Measurements from ENCODE around the gene DEGS1.

The DEGS1 gene

DNA sequence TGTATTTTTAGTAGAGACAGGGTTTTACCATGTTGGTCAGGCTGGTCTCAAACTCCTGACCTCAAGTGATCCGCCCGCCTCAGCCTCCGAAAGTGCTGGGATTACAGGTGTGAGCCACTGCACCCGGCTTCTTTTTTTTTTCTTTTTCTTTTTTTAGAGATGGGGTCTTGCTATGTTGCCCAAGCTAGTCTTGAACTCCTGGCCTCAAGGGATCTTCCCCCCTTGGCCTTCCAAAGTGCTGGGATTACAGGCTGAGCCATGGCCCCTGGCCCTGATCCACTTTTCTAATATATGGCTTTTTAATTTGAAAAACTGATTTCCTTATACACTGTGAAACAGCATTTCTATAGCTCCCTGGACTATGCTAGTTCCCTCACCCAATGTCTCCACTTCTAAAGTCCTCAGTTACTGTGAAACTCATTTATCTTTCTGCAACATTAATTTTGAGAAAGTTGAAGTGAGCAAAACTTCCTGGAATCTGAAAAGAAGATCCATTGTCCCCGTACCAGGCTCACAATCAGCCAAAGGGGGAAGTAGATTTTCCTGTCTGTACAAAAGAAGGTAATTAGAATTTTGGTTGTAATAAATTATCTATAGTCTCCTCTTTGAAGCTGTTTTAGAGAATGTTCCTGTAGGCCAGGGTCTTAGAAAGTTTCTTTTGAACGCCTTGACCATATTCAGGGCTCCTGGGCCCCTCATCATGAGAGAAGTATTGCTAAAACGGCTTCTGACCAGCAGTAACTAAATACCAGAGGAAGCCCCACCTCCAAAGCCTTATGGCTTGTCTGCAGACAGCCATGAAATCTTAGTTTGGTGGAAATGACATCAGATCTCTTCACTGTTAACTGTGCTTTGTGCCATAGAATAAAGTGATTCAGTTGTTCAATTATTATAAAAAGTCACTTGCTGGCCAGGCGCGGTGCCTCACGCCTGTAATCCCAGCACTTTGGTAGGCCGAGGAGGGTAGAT, 34.9 kb downstream of the DEGS1 start:
- DNase-seq = no peak

DNA sequence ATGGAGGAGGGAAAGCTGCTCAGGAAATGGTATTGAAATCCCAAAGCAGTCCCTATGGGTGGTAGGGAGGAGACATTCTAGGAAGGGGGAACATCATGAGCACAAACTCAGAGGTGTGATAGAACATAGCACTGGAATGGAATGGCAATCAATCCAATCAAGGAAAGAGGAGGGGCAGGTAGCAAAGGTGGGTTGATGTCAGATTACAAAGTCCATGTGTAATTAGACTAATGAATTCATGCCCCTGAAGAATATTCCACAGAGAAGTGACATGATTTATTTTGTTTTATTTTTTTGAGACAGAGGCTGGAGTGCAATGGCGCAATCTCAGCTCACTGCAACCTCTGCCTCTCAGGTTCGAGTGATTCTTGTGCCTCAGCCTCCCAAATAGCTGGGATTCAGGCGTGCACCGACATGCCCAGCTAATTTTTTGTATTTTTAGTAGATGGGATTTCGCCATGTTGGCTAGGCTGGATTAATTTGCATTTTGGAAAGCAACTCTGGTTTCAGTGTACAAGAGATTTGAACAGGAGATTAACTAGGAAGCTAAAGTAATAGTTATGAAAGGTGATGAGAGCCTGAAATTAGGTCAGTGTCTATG, 36.1 kb downstream of the DEGS1 start:
- DNase-seq = no peak

GRCh38 chr1:224219612-224220059, 36.6 kb downstream of the DEGS1 start:
- no peak for DNase-seq

DNA sequence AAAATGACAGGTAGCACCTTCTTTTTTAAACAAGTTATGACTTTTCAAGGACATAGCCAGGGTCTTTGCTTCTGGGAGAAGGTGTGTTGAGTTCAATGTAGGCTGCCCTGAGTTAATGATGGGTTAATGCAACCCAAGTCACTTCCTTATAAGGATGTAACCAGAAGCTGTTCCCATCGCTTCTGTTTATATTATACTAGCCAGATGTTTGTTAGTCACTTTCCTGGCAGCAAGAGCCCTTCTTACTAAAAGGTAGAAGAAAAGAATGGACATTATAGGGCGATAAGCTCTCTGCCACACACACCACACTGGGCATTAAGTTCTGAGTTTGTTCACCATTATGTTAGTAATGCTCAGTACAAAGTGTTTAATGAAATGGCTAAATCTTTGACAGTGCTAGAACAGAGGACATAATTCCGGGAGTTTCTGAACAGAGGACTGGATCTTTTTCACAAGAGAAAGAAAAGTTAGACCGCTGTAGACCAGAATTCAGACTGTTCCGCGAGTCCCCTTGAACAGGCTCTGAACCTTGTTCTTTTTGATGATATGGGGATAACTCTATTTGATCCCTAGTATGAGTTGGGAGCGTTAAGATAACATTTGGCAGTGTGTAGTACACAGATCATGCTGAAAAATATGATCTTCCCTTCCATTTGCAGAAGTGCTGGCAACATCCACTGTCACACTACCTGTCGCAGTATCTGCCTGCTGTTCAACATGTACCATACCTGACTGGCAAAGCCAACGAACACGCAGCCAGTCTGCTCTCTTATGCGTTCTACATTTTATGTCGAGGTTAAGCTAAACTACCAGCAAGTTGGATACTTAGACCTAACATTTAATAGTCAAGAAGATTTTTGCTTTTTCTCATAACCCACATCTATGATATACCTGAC, 41.0 kb downstream of the DEGS1 start:
- no peak for DNase-seq

DNA sequence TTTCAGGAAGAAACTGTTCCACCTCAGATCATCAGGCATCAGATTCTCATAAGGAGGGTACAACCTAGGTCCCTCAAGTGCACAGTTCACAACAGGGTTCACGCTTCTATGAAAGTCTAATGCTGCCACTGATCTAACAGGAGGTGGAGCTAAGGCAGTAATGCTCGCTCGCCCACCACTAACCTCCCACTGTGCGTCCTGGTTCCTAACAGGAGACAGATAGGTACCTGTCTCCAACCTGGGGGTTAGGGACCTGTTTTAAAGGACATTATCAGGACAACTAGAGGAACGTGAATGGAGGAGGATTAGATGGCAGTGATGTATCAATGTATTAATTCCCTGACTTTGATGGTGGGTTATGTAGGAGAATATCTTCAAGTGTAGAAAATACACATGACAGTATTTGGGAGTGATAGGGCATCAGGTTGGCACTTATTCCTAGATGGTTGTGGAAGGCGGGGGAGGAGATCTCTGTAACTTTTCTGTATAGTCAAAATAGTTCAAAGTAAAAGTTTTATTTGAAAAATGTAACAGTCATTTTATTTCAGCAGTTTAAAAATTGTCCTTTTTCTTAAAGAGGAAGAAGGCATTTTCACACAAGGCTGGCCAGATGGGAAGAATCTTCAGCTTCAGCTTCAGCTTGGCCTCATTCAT, 43.9 kb downstream of the DEGS1 start:
- DNase-seq = no peak

DNA sequence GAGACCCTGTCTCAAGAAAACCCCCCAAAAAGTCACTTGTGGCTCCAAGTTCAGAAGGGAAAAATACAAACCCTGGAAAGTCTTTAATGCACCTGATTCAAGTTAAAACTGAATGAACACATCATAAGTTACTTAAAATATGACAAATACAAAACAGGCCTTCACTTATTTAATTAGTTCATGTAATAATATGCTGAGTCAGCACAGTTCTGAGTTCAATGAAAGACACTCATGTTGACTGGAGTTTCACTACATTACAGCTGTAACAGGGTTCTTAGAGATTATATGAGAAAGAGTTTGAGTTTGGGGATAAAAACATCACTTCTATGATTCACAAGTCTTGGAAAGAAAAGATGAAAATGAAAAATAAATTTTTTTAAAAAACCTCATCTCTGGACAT, 51.0 kb downstream of the DEGS1 start:
- no peak for DNase-seq

GRCh38 chr1:224235813-224236493, 52.9 kb downstream of the DEGS1 start:
- DNase-seq = no peak

- DNase-seq = no peak
Measured at GRCh38 chr1:224237119-224237881, 54.3 kb downstream of the DEGS1 start.

- DNase-seq = no peak
Measured at GRCh38 chr1:224238212-224238611, 55.2 kb downstream of the DEGS1 start.

DNA sequence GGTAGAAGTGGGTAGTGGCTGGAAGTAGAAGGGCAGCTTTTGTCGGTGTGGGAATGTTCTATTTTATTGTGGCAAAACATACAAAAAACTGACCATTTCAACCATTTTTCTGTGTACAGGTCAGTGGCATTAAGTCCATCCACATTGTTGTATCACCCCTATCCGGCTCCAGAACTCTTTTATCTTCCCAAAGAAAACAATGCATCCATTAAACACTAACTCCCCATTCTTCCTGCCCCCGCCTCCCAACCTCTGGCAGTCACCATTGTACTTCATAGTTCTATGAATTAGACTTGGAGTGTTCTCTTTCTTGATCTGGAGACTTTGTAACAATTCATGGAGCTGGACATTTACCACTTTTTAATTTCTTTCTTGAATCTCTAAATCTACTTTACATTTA, 55.7 kb downstream of the DEGS1 start:
- no peak for DNase-seq
